GM12878 (cell line): ENCODE data around the gene PRKAB1. TPM values are rescaled to one million over a fixed set of nuclear protein-coding genes. Genes with fewer than 3 reads are reported as not detected.

ENCODE experiments used
- ATF3 ChIP-seq: IDR thresholded peaks from 2 replicates; pipeline ENCODE4 v1.6.1; 2011; ENCODE audit warnings: low read depth, mild to moderate bottlenecking, low read length, moderate library complexity, borderline replicate concordance; ENCODE audit errors: extremely low read depth
- CBFB ChIP-seq: IDR thresholded peaks from 2 replicates; pipeline ENCODE4 v1.6.1; 2016; ENCODE audit warnings: antibody characterized with exemption, low read depth
- CTCF ChIP-seq, 3 experiments: IDR thresholded peaks in 2 of 3; conservative IDR thresholded peaks in 1 of 3; 2 replicates each; pipeline ENCODE4 v1.5.1; 2011; ENCODE audit warnings: low read depth in 3 of 3, low read length in 3 of 3, mild to moderate bottlenecking in 3 of 3, control low read depth in 2 of 3, moderate library complexity in 2 of 3, inconsistent platforms in 1 of 3, mixed read lengths in 1 of 3; ENCODE audit not compliant: control insufficient read depth in 2 of 3, insufficient read depth in 1 of 3; ENCODE audit errors: extremely low read depth in 1 of 3
- E2F4 ChIP-seq: IDR thresholded peaks from 2 replicates; pipeline ENCODE4 v1.6.1; 2012; ENCODE audit warnings: low read depth, low read length, improper control_type of control experiment
- EED ChIP-seq: sonication (generic); IDR thresholded peaks from 2 replicates; pipeline ENCODE4 v1.6.1; 2016; ENCODE audit warnings: antibody characterized with exemption, low read depth
- FOXK2 ChIP-seq: fragments of 450-650 bp; IDR thresholded peaks from 2 replicates; pipeline ENCODE4 v1.6.1; 2017; ENCODE audit warnings: mild to moderate bottlenecking, moderate library complexity
- FOXM1 ChIP-seq: IDR thresholded peaks from 2 replicates; pipeline ENCODE4 v1.6.1; 2012; ENCODE audit warnings: low read depth, mild to moderate bottlenecking, inconsistent platforms, low read length, moderate library complexity
- HDGF ChIP-seq: fragments of 450-650 bp; IDR thresholded peaks from 2 replicates; pipeline ENCODE4 v1.6.1; 2016; ENCODE audit warnings: antibody characterized with exemption
- IRF4 ChIP-seq: IDR thresholded peaks from 2 replicates; pipeline ENCODE4 v1.6.1; 2011; ENCODE audit warnings: low read depth, low read length
- IRF5 ChIP-seq: fragments of 450-650 bp; IDR thresholded peaks from 2 replicates; pipeline ENCODE4 v1.6.1; 2017; ENCODE audit warnings: borderline replicate concordance
- JUNB ChIP-seq: IDR thresholded peaks from 2 replicates; pipeline ENCODE4 v1.6.1; 2016; ENCODE audit warnings: antibody characterized with exemption, mild to moderate bottlenecking
- KAT2A ChIP-seq: conservative IDR thresholded peaks from 2 replicates; pipeline ENCODE4 v1.6.1; 2011; ENCODE audit warnings: low read depth, low read length; ENCODE audit not compliant: control insufficient read depth
- LARP7 ChIP-seq: fragments of 450-650 bp; IDR thresholded peaks from 2 replicates; pipeline ENCODE4 v1.6.1; 2017; ENCODE audit warnings: mild to moderate bottlenecking
- MEF2A ChIP-seq: IDR thresholded peaks from 2 replicates; pipeline ENCODE4 v1.6.1; 2011; ENCODE audit warnings: low read depth, mild to moderate bottlenecking, low read length, moderate library complexity; ENCODE audit not compliant: insufficient read depth
- MEF2B ChIP-seq: fragments of 450-650 bp; IDR thresholded peaks from 2 replicates; pipeline ENCODE4 v1.6.1; 2018; ENCODE audit warnings: mild to moderate bottlenecking, moderate library complexity; ENCODE audit not compliant: partially characterized antibody, poor library complexity, severe bottlenecking
- MYC ChIP-seq: IDR thresholded peaks from 2 replicates; pipeline ENCODE4 v1.6.1; 2011; ENCODE audit warnings: mild to moderate bottlenecking, low read length, moderate library complexity, inconsistent platforms; ENCODE audit not compliant: insufficient read depth, insufficient replicate concordance, insufficient read length, severe bottlenecking
- PAX8 ChIP-seq: fragments of 450-650 bp; IDR thresholded peaks from 2 replicates; pipeline ENCODE4 v1.6.1; 2017; ENCODE audit warnings: mild to moderate bottlenecking, moderate library complexity
- POLR2AphosphoS2 ChIP-seq: IDR thresholded peaks from 2 replicates; pipeline ENCODE4 v1.6.1; 2011; ENCODE audit warnings: low read depth, mild to moderate bottlenecking, low read length, improper control_type of control experiment, moderate library complexity
- RBBP5 ChIP-seq: fragments of 200-600 bp; sonication (generic); conservative IDR thresholded peaks from 2 replicates; pipeline ENCODE4 v1.6.1; 2016
- RFX5 ChIP-seq: IDR thresholded peaks from 2 replicates; pipeline ENCODE4 v1.6.1; 2011; ENCODE audit warnings: low read depth, low read length, improper control_type of control experiment
- RUNX3 ChIP-seq: IDR thresholded peaks from 2 replicates; pipeline ENCODE4 v1.6.1; 2012; ENCODE audit warnings: low read length, inconsistent platforms
- TAF1 ChIP-seq: IDR thresholded peaks from 2 replicates; pipeline ENCODE4 v1.6.1; 2011; ENCODE audit warnings: mild to moderate bottlenecking, low read depth, low read length, borderline replicate concordance
- YBX1 ChIP-seq: fragments of 450-650 bp; IDR thresholded peaks from 2 replicates; pipeline ENCODE4 v1.6.1; 2016; ENCODE audit warnings: antibody characterized with exemption
- YY1 ChIP-seq: IDR thresholded peaks from 2 replicates; pipeline ENCODE4 v1.6.1; 2011; ENCODE audit warnings: low read depth, mild to moderate bottlenecking, low read length
- ZBED1 ChIP-seq: IDR thresholded peaks from 2 replicates; pipeline ENCODE4 v1.6.1; 2016; ENCODE audit warnings: borderline replicate concordance
- ZNF207 ChIP-seq: fragments of 450-650 bp; IDR thresholded peaks from 2 replicates; pipeline ENCODE4 v1.6.1; 2014; ENCODE audit warnings: antibody characterized with exemption, mild to moderate bottlenecking, borderline replicate concordance
- ZSCAN29 ChIP-seq: fragments of 450-650 bp; IDR thresholded peaks from 2 replicates; pipeline ENCODE4 v1.6.1; 2017; ENCODE audit warnings: mild to moderate bottlenecking, moderate library complexity
- polyA plus RNA-seq, 11 experiments: library from polyadenylated mRNA; depleted of rRNA in 4 of 11; unstranded in 6 of 11; stranded (reverse) in 5 of 11; fragments of >200 nt; fragmentation: Nextera tagmentation in 4 of 11; fragmentation: Illumina TruSeq in 1 of 11; extraction: Ambion mirVana in 4 of 11; extraction: Trizol in 1 of 11; gene quantifications; 1 replicate in 1 of 11; 2 replicates in 10 of 11; pipeline versions ENCODE4 v1.2.1 to v1.2.3, GENCODE V29; 2011 to 2016; ENCODE audit warnings: inconsistent platforms in 2 of 11, missing spikeins in 2 of 11, low read depth in 1 of 11
- total RNA-seq, 4 experiments: library from RNA; depleted of rRNA in 3 of 4; stranded (reverse); fragments of >200 nt in 3 of 4; fragmentation: Illumina TruSeq in 1 of 4; extraction: Trizol in 1 of 4; gene quantifications; 2 replicates each; pipeline versions ENCODE4 v1.2.1 to v1.2.3, GENCODE V29; 2013 to 2021

The PRKAB1 gene
- total and polyA plus RNA-seq, 10 of the 15 experiments (the other 5 are each of a cell fraction or from before 2014, with no cell fraction given), result 24.6 to 85.0 (median 50.6) TPM

GRCh38 chr12:119667577-119668323 lies at the start of gene PRKAB1 (continued):
- TF ChIP-seq ZBED1, result no peak
- TF ChIP-seq ATF3, result no peak
- no peak for TF ChIP-seq MEF2A
- TF ChIP-seq FOXM1, result no peak
- TF ChIP-seq E2F4, result no peak
- peak; percentile 36; the same call in 1 of the 2 replicates for TF ChIP-seq ZNF207
- no peak for TF ChIP-seq JUNB
- TF ChIP-seq CTCF (IDR thresholded peaks at IDR 0.05 in 2 of 3, conservative IDR thresholded peaks at IDR 0.05 in 1 of 3; ENCODE audit: control insufficient read depth in 2 of 3, extremely low read depth in 1 of 3, insufficient read depth in 1 of 3, low read depth in 3 of 3, low read length in 3 of 3), result peak; percentile 78 to 97 (median 93); a peak in 4 of 6 replicates
- TF ChIP-seq YBX1, result no peak
- TF ChIP-seq LARP7, result peak; percentile 74
- TF ChIP-seq YY1, result peak; percentile 51; the same call in 1 of the 2 replicates
- no peak for TF ChIP-seq MEF2B
- no peak for TF ChIP-seq PAX8
- TF ChIP-seq RBBP5, result no peak
- peak; percentile 76; the same call in 1 of the 2 replicates for TF ChIP-seq CBFB
- no peak for TF ChIP-seq KAT2A
- no peak for TF ChIP-seq POLR2AphosphoS2
- TF ChIP-seq EED, result no peak
- TF ChIP-seq RFX5, result 0 out of 2 replicates have a peak, but pooled peaks have one; percentile 14
- TF ChIP-seq ZSCAN29, result no peak
- peak; percentile 30; the same call in 1 of the 2 replicates for TF ChIP-seq IRF5
- TF ChIP-seq RUNX3, result peak; percentile 54
- no peak for TF ChIP-seq IRF4
- peak; percentile 71 for TF ChIP-seq TAF1
- no peak for TF ChIP-seq FOXK2
- peak; percentile 91 for TF ChIP-seq HDGF
- no peak for TF ChIP-seq MYC
